GM21723 (cell line): ENCODE data around the gene PLET1.

Experiments
- ATAC-seq: cut with Tn5 transposase; IDR thresholded peaks from one replicate; pipeline ENCODE4 v1.9.1; 2021; ENCODE audit warnings: mild to moderate bottlenecking, moderate library complexity; ENCODE audit not compliant: unreplicated experiment

Gene PLET1

DNA sequence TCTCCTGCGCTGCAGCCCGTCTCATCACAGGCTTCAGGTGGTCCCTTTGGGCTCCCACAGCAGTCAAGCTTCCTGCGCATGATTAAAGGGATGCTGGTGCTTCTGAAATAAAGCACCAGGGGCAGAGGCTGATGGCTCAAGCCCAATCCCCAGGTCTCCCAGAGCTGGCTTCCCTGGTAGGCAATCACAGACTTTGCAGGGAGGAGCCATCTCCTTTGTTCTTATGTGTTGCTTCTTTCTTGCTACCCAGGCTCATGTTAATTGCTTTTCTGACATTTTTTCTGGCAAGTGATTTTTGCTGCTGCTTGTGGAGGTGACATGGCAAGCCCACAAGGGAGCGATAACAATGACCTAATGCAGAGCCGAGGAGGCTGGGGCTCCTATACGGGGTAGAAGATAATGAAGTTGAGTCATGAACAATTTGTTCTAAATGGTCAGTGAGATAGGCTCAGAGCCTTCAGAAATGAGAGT lies 25.2 kb upstream of the PLET1 start:
- no peak for ATAC-seq

DNA sequence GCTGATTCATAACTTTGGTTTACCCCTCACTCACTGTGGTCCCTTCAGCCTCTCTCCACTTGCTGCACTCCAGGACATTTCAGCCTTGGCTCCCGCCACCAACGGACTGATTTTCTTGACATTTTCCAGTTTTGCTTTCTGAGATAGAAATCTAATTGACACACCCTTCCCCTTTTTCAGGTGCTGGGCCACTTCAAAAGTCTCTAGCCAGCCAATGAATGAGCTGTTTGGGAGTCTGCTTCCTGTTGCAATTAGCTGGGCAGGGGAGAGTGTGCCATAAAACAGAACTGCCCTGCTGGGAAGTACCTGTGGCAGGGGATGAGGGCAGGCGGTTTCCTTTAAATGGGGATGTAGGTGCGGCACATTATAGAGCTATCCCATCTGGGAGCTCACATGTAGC lies 21.1 kb upstream of the PLET1 start:
- ATAC-seq: no peak

DNA sequence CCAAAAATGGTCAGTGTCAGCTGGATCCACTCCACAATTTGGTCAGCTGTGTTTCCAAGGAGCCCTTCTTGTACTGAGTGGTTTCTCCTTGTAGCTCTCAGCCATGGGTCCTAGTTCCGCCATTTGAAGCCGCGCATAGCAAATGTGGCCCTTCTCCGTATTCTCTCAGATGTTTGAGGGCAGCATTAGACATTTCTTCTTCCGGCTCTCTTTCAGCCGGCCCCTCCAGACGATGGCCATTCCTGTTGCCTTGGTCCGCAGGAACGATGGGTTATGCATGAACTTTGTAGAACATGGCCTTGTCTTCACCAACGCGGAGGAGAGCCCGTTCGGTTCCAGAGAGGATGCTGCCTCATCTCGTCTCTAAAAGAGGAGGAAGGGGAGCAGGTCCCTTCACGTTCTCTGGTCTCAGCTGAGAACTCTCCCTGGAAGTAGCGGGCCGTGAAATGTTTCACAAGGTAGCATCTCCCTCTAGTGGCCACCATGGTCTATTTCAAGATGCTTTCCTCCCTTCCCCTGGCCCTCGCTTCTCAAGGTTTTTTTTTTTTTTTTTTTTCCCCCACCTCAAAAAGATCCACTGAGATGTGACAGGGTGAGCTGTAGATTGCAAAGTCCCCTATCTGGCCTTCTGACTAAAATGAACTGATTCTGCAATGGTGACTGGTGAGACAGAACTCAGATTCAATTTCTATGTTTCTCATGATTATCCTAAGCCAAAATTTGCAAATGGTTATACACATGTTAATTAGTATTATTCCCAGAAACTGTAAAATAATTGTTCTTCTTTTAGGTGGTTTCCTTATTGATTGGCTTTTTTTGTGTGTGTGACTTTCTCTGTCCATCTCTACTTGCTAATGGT lies 19.8 kb upstream of the PLET1 start:
- ATAC-seq: peak; percentile 91

DNA sequence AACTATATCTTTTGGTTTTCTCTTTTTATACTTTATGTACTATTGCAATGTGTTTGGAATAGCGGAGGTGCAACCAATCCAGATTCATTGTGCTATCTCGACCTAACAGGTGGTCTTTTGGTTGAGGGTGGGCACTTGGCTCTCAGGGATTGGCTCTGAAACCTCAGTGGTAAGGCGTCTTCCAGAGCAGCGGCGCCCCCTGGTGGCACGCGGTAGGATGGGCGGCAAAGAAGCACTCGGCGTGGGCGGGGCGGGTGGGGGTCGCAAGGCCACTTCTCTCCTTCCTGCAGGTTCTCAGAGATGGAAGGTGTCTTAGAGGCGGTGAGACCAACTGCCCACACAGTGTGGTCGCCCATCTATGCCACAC lies 19.2 kb upstream of the PLET1 start:
- ATAC-seq: peak; percentile 66

DNA sequence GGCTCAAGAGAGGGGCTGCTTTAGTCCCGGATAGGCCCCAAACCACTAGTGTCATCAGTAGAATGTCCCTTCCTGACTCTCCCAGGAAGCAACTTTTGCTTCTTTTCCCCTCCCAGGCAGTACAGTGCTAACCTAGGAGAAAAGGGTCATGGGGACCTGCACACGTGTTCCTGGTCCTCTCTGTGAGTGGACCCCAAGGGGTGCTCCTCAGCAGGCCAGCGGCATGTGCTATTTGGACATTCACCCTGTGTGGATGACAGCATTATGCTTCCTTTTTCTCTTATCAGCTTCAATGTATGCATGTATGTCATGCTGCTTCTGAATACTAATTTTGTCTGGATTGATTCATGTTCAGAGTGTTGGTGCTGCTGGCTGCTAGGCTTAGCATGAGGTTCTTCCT lies 18.1 kb upstream of the PLET1 start:
- ATAC-seq: no peak

DNA sequence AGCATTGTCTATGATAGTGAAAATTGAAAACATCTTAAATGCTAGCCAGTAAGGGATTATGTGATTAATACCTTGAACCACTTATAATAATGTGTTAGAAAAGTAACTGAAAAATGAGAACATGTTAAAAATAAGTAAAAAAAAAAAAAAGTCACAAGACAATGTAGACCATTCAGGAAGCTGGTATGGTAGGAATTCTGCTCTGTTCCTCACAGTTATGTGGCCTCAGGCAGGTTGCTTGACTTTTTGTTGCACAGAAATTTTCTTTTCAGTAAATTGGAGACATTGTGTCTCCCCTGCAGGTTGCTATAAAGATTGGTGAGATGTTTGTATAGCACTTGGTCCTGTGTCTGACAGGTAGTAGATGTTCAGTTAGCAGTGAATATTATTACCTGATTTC lies 17.3 kb upstream of the PLET1 start:
- ATAC-seq: no peak

DNA sequence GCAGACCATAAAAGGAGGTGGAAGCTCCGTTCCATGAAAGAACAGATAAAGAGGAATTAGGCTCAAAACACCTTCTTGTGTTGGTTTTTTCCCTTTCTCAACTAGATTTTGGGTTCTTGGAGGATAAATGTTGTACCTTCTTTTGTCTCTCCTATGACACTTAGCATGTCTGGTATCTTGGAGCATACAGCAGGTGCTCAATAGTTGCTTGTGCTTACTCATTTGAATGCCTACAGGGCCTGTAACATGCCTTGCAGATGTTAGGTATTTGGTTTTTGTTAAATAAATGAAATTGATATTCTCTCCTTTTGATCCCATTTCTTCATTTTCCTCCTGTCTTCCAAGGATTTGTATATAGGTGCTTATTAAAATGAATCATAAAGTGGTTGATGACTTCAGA lies 16.4 kb upstream of the PLET1 start:
- ATAC-seq: no peak

DNA sequence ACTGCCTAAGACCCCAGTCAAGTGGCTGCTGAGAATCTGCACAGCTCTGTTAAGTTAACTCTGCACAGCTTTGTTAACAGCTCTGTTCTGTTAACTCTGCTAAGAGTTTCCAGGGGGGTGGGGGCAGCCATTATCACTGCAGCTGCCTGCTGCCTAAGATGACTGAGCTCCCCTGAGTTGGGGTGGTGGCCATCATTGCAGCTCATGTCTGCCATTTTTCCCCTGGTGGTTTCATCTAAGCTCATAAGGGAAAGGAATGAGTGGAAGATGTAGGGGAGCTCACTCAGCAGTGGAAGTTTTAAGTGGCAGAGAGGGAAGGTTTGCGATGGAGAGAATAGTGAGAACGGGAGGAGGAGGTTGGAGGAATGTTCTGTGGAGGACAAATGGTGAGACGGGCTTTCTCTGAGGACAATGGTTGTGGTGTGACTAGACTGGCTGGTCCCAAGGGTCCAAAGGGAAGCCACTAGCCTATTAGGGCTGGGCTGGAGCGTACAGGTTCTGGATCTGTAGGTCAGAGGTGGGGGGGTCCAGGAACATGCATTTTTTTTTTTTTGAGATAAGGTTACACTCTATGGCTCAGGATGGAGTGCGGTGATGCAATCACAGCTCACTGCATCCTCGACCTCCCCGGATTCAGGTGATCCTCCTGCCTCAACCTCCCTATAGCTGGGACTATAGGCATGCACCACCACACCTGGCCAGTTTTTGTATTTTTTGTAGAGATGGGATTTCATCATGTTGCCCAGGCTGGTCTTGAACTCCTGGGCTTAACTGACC lies 13.5 kb upstream of the PLET1 start:
- no peak for ATAC-seq

DNA sequence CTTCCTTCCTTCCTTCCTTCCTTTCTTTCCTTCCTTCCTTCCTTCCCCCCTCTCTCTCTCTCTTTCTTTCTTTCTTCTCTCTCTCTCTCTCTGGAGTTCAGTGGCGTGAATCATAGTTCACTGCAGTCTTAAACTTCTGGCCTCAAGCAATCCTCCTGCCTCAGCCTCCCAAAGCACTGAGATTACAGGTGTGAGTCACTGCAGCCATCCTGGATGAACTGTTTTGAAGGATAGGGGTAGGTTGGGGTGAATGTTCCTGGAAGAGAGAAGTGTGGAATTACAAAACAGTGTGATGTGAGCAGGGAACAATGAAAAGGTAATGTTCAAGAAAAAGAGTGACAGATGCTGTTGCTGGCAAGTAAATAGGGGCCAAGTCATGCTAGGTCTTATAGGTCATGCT lies 12.4 kb upstream of the PLET1 start:
- no peak for ATAC-seq

DNA sequence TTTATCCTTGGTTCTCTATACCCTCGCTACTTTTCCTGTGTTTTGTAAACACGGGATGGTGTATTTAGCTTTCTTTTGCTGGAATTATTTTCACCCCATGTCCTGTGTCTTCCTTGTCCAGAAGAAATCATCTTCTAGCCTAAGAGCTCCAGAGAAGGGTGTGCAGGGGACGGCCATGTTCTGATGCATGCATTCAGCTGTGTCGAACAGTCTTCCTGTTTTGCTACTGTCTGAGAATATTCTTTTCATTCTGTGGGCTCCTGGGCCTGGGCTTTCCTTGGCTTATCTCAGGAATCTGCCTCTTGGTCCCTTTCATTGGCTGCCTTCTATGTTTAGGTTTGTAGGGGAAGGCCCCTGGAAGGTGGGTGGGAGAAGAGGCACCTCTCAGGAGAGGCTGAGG lies 10.6 kb upstream of the PLET1 start:
- no peak for ATAC-seq

DNA sequence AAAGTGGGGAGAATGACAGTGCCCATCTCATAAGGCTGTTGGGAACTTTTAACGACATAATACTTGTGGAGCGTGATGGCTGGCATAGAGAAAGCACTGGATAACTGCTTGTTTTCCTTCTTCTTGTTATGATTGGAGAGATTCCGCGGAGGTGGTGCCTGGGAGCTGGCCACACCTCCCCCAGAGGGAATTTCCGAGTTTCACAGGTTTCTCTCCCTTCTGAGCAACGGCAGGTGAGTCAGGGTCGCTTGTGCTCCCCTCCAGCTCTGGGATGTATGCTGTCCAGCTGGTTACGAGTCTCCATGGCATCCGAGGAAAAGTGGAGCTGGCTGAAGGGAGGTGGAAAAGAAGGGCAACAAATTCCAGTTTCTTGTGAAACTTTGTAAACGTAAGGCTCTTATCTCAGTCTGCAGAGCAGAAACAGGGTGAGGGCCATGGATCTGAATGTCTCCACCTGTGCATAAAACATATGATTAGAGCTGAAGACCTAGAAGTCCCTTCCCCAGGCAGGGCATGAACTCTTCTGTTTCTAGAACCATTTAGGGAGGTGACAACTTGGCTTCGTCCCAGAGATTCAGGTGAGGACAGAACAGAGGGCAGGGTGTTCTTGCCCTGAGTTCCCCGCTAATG lies 10.0 kb upstream of the PLET1 start:
- ATAC-seq: no peak

DNA sequence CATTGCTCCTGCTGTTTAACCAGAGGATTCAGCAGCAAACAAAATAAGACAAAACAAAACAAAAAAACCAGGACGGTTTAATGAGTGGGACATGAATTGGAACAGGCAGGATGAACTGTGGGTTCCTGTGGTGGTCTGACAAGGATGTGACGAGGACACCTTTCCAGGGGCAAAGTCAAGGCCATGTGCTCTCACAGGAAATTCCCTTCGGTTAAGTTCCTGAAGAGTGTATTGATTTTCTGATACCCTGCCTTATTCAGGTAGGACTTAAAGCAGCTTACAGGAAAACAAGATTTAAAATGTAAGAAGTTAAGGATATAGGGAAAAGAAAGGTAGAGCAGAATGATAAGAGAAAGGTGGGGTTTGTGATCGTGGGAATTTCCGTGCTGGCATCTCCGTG lies 8.5 kb upstream of the PLET1 start:
- no peak for ATAC-seq

DNA sequence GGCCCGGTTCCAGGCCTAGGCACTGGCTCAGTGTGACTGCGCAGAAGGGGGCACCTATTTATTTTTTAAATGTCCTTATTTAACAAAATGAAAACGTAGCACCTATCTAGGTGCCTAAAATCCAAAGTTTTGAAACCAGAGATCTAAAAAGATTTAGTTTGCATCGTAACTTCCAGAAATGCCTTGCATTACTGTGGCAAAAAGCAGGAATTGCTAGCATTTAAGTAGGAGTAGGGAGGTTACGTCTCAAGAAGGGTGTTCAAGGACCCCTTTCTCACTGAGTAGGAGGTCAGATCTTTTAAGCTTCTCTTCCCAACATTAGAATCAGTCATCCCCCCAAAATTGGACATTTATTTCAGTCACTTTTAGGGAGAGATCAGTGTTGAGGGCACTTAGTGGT lies 7.7 kb upstream of the PLET1 start:
- no peak for ATAC-seq

DNA sequence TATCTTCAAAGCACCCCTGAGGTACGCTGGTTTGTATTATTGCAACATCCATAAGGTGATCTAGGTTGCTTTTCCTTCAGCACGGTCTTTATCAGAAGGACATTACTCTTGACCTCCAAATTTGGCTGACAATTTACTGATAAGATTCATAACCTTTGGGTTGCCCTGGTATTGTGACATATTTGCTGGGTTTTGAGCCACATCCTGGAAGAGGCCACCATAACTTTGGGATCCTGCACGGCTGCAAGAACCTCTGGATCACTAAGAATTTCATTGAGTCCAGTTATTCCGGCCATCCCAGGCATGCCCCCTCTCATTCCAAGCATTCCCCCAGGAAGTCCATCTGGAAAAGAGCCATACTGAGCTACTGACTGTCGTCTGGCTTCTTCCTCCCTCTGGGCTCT lies 6.5 kb upstream of the PLET1 start:
- ATAC-seq: no peak

DNA sequence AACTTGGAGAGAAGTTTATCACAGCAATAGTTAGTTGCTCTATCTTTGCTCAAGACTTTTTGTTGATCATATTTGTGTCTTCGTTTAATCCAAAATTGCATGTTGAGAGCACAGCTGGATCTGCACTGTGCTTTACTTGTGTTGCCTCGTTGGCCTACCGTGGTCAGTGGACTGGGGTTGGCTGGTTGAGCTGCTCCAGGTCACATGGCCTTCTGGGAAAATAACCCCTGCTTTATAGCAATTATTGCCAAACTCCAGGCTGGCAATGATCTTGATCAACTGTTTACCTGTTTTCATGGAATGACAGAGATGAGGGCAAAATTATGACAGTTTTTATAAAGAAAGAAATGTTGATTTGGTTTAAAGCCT lies 5.7 kb upstream of the PLET1 start:
- ATAC-seq: no peak

DNA sequence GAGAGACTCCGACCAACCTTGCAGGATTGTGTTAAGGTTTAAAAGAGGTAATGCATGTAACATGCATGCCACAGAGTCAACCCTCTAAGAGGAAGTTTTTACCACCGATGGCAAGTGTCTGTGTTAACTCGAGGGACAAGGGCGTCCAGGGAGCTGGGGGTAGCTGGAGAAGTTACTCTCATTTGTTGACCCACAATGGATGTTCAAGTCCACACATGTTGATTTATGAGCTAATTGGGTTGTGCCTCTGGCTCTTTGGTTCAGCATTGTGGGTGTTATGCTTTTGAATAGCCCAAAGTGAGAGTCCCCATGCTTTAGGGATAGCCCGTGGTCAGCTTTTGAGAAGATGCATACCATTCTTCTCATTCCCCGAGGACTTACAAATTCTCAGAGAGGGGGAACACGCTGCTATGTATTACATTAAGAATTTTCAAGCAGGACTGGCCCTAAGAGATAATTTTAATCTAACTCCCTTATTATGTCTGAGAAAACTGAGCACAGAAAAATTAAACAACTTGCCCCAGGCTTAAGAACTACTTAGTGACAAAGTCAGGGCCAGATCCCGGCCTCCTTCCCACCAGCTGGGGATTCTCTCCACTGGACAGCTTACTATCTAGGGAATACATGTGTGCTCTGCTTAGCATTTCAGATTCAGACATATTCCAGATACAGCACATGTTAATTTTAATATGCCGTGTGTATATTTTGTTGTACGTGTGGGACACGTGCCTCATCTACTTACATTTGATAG lies 5.2 kb upstream of the PLET1 start:
- ATAC-seq: no peak

DNA sequence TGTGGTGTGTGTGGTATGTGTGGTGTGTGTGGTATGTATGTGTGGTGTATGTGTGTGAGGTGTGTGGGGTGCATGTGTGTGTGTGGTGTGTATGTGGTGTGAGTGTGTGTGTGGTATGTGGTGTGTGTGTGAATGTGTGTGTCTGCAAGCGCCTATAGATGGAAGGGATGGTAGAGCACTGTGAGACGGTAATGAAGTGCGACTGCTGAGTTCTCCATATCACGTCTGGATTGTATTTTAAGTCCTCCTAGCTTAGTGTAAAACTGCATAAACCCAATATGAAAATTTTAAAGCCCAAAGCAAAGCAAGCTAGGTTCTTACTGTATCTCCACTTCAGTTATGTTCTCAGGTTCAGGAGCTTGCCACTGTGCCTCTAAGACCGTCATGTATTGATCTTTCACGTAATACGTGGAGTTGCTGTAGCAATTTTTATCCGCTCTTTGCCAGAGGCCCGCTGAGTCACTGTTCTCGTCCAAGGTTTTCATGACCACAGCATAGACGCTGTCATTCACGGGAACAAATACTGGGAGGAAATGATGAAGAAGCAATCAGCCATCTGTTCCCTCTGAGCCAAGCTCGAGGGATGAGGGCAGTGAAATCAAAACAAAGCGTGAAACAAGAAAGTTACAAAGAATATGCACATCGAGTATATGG lies 5.5 kb downstream of the PLET1 start:
- ATAC-seq: no peak

DNA sequence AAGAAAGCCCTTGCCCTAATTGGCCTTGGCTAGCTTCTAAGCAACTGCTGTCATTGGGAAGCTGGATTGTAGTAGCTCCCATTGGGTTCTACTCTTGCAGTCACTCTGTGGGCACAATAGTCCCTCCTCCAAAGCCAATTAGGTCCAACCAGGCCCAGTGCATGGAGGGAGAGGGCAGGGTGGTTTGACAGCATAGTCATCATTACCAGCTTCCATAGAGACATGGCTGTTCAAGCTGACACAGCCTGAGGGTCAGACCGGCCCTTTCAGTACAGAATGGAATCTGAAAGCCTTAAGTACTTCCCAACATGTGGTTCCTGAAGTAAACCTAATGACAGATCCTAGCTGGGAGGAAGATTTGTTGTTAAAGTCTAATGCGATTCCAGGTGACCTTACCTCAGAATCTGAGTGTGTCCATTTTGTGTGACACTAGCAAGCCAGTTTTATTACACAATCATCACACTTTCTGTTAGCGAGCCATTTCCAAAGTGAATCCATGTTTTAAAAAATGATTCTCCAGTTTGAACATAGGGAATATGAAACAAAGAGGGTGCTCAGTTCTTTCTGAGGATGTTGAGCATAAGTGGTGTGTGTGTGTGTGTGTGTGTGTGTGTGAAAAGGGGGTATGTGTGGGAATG lies 6.9 kb downstream of the PLET1 start:
- no peak for ATAC-seq

DNA sequence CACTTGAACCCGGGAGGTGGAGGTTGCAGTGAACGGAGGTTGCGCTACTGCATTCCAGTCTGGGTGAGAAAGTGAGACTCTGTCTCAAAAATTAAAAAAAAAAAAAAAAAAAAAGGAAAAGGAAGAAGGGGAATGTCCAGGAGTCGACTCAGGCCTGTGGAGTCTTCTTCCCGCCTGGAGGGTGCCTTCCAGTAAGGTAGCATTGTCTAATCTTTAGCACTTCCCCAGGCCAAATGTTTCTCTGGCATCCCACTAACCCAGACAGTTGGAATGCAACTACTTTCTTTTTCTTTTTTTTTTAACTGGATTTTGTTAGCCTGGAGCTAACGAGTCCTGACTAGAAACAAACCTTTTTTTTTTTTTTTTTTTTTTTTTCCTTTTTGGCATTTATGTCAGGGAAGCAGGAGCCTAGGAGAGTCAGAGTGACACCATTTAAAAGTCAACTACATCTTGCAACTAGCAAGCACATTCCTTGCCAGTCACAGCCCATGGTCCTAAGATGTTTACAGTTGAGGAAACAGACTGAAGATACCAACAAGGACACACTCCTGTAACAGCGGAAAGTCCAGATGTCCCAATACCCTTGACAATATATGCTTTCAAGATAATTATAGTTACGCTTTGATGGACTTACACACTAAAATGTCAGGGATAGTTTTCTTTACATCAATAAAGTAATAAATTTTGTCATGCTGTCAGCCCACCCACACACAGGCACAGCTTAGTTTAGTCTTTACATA lies 10.6 kb downstream of the PLET1 start:
- ATAC-seq: no peak

DNA sequence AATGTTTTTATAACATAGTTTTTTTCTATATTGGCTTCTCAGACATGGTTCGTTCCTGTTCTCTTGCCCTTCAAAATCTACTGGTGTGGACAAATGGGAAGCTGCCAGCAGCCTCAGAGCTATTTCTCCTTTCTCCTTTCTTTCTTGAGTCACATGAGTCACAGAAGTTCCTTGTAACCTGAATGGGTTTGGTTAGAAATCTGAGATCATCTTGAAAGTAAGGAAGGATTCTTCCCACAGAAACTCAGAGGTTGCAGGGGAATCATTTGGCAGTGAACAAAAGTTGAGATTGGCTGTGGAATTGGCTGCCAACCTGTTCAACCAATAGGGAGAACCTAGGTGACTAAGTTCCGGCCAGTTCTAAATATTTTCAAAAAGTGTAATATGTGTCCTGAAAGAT lies 12.5 kb downstream of the PLET1 start:
- ATAC-seq: no peak
